NOMO-1 (cell line): Measurements from ENCODE around the gene CD72.
"Not testable (repeated sequence)": the region's sequence is repeated elsewhere in the genome, so short reads cannot be mapped to it uniquely, and the experiment has no call there.

Experiments
- DNase-seq, 2 experiments: peaks; one replicate each; lab custom pipeline; 2025; ENCODE audit not compliant: unreplicated experiment in 2 of 2; lab: John Stamatoyannopoulos, UW

The CD72 gene

DNA sequence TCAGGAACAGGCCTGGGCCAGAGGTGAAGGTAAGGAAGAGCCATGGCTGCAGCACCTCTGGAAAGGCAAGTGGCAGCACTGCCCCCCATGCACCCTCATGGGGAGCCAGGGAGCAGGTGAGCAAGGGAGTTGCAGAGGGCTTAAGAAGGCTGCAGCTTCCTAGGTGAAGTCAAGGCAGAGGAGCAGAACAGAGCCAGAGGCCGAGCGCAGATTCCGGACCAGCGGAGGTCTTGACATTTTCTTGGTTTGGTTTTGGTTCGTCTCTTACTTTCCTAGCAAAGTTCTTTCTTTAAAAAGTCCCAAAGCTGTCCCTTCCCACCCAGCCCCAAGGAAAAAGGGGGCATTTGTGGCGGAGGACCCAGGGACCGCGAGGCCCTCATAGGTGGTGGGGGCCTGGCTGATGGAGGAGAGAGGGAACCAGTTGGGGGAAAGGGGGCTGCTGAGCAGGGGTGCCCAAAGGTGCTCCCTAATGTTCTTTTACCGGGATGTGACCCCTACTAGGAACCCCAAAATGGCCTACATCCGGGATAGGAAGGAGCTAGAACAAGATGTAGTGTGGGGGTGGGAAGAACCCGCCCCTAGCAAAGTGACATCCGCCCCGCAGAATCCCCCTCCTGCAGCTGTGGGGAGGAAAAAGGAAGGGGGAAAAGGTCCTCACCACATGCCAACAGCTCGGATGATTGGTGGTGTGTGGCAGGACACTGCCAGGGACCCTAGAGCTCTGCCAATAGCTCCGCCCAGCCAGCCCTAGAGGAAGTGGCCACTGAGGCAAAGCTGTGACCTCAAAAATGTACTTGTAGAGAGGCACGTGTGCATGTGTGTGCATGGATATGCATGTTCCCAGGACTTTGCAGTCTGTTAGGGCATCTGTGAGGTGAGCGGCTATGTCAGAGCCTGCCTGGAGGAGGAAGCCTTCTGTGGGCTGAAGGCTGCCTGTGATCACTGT lies 914 bp upstream of the CD72 start:
- no peak for DNase-seq

DNA sequence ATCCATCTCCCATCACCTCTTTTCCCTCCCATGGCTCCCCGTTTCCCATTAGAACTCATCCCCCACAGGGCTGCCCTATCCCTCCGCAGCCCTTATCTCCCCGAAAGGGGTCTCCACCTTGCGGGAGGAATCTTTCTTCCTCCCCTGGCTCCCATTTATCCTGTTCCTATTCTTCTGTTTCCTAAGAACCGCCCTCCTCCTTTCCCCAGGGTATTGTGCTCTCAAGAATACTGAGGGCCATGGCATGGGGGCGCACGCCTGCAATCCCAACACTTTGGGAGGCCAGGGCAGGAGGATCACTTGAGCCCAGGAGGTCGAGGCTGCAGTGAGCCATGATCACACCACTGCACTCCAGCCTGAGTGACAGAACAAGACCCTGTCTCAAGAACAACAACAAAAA lies 665 bp downstream of the CD72 start:
- no peak for DNase-seq

GRCh38 chr9:35616681-35617459 lies 1.3 kb downstream of the CD72 start:
- peak; percentile 61 to 70 for DNase-seq

GRCh38 chr9:35615981-35616680 lies 2.1 kb downstream of the CD72 start:
- DNase-seq: no peak

DNA sequence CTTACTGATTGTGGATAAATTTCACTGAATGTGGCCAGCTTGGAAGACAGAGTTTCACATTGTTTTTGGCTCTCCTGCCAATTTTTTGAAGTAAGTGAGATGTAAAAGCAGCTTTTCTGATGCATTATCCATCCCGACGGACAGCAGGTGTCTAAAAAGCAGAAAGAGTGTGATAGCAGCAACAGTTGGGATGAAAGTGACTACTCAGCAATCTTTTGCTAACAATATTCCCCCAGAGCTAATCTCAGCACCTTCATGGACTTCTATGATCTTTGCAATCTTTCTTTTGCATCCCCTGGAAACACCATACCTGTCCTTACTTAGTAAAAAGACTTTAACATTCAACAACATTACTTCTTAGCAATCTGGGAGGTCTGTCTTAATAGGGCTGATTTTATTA lies 5.4 kb downstream of the CD72 start:
- DNase-seq: no peak

- DNase-seq: not testable (repeated sequence)
Measured at GRCh38 chr9:35612066-35612465, 6.1 kb downstream of the CD72 start.

- peak; percentile 34 to 58 for DNase-seq
Measured at GRCh38 chr9:35611230-35611797, 6.9 kb downstream of the CD72 start.

DNA sequence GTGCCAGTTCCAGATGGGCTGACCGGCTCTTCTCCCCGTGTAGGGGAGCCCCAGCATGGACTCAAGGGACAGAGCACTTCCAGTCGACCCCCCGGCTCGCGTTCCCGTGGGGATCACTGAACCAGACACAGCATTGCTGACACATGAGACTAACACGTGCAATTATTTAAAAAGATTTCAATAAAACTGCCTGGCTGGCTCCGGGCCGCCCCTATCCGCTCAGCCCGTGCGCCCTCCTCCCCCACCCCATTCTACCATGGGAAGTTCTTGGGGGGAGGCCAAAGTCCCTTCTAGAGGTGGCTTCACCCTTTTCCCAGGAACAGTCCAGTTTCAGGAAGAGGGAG lies 8.4 kb downstream of the CD72 start:
- DNase-seq: no peak

- no peak for DNase-seq
Measured at GRCh38 chr9:35609001-35609819, 9.0 kb downstream of the CD72 start.

DNA sequence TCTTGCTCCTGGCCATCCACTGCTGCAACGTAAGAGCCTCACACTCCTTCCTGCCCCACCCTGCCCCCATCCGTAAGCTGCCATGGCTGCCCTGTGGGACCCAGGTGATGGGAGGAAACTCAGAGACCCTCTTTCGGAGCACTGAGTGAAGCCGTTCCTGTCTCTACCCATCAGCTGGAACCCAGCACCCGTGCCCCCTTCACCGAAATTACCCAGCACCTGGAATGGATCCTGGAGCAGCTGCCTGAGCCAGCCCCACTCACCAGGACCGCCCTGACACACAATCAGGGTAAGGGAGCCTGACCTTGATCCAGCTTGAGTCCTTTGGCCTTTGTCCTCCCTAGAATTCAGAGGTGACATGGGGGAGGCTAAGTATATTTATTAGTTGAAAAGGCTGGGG lies 10.0 kb downstream of the CD72 start:
- no peak for DNase-seq

- no peak for DNase-seq
Measured at GRCh38 chr9:35606726-35607125, 11.5 kb downstream of the CD72 start.

DNA sequence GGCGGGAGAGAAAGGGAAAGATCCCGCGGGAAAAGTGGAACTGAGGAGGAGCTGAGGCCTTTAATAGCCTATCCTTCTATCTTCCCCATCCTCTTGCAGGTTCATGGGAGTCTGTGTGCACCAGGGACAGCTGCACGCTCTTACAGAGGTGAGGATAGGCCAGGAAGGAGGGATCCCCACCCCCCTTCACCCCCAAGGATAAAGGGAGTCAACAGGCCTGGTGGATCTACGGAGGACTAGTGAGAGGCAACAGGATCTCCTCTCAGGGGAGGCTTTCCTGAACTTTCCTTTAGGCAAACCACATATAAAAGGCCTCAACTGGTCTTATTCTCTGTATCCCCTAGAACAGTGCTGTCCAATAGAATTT lies 12.1 kb downstream of the CD72 start:
- DNase-seq: no peak

- DNase-seq: peak in 1 of 2 experiments; percentile 20
Measured at GRCh38 chr9:35605351-35606137, 12.7 kb downstream of the CD72 start.

DNA sequence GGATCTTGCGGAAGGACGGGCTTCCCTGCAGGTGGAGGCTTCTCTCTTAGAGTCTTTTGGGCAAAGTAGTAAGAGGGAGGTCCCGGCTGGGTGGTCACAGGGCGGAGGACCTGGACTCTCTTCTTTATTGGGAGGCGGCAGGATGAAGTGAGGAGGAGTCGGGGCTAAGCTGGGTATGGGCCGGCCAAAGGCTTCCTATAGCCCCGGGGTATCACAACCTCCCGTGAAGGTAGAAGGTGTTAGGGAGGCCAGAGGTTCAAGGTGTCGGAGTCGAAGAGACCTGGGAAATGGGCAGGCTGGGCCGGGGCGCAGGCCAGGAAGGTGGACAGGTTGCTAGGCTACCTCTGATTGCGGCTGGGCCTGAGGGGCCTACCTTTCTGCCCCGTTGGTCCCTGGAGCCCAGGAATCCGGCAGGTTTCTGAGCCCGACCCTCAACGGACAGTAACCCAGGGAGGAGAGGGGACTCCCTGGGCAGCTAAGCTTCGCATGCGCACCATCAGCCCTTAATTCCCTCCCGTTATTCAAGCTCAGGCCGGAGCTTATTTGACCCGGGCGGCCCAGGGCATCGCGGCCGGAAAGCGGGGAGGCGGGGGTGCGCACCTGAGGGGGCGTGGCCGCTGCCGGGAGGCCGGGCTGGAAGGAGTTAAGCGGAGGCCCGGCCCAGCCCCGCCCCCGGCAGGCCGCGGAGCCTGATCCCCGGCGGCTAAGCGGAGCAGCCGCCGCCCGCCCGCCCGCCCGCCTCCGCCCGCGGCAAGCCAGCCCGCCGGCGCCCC lies 13.4 kb downstream of the CD72 start, which contains the start of gene TESK1:
TSS of gene TESK1 (plus strand) at position 685 of the 773 bp plus-strand sequence. CDS start 358 bp downstream, outside the sequence.
- DNase-seq: peak; percentile 58 to 78

GRCh38 chr9:35603986-35604577 lies 14.1 kb downstream of the CD72 start:
- peak; percentile 100 for DNase-seq

DNA sequence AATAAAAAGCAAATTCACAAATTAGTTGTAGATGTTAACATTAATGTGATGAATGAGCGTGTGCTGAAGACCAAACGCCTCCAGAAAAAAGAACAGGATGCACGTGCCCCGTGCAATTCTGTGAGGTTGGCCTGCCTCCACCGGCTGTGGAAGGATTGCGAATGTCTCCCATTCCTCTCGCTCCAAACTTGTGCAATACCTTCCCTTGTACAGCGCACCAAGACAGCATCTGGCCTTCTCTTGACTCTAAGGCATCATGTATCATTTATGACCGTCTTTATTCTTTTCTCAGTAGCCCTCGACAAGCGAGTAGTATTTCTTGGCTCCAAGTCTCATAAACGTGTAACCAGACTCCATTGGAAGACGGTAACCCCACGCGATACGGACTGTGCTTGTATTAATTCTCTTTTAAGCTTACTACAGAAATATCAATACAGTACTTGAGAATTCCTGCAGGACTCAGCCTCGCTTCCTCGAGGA lies 14.7 kb downstream of the CD72 start:
- peak in 1 of 2 experiments; percentile 79 for DNase-seq

DNA sequence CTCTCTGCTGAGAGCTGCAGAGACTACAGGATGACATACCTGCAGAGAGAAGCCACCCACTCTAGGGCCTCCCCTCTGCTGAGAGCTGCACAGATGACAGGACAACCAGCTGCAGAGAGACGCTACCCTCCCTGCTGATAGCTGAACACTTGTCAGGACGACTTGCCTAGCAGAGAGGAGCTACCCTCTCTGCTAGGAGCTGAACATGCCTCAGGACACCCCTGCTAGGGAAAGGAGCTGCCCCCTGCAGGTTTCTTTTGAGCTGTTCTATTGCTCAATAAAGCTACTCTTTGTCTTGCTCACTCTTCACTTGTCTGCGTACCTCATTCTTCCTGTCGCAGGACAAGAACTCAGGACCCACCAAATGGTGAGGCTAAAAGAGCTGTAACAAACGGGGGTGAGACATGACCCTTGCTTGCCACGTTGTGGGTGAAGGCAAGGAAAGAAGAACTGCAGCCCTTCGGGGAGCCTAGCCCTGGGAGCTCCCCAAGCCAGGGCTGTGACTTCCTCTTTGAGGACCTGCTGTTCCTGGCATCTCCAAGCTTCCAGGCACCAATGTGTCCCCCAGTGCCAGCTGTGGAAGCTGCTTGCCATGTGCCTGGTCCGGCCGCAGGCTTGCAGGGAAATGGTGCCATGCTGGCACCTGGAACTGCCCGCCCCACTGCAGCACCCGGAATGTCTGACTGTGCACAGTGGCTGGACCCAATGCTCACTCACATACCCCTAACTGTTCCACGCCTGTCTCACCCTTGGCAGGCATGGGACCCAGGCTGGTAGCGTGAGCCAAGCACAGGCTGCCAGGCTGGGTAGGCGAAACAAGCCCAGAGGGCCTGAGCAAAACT lies 18.2 kb downstream of the CD72 start:
- no peak for DNase-seq
